GM21825 (cell line): ENCODE results near the gene OR56A5.
"Not testable (repeated sequence)": the region's sequence is repeated elsewhere in the genome, so short reads cannot be mapped to it uniquely, and the experiment has no call there.

Source experiments
- ATAC-seq: cut with Tn5 transposase; IDR thresholded peaks from one replicate; pipeline ENCODE4 v1.9.1; 2021; ENCODE audit warnings: mild to moderate bottlenecking, moderate library complexity; ENCODE audit not compliant: unreplicated experiment

Gene OR56A5, protein sequence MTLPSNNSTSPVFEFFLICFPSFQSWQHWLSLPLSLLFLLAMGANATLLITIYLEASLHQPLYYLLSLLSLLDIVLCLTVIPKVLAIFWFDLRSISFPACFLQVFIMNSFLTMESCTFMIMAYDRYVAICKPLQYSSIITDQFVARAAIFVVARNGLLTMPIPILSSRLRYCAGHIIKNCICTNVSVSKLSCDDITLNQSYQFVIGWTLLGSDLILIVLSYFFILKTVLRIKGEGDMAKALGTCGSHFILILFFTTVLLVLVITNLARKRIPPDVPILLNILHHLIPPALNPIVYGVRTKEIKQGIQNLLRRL

DNA sequence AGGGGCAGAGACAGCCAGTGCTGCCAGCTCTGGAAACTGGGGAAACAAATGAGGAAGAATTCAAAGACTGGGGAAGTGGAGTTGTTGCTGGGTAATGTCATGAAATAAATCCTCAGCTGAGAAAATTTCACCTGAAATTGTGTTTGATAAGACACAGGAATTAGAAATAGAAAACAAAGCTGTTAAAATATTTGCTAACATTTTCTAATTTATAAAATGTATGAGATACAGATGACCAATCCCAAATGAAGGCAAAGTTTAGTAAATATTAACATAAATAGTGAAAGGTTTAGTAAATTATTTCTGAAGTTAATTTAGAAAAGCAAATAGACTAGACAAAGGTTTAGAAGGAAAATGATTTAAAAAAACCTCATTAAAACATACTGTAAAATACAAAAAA, at the start of gene OR56A5:
TSS of gene OR56A5 (minus strand) at position 101 of the 400 bp plus-strand sequence. CDS start at position 101, 0 bp downstream.
- no peak for ATAC-seq

- no peak for ATAC-seq
Observed at GRCh38 chr11:6013042-6013441, 44.7 kb upstream of the OR56A5 start.

DNA sequence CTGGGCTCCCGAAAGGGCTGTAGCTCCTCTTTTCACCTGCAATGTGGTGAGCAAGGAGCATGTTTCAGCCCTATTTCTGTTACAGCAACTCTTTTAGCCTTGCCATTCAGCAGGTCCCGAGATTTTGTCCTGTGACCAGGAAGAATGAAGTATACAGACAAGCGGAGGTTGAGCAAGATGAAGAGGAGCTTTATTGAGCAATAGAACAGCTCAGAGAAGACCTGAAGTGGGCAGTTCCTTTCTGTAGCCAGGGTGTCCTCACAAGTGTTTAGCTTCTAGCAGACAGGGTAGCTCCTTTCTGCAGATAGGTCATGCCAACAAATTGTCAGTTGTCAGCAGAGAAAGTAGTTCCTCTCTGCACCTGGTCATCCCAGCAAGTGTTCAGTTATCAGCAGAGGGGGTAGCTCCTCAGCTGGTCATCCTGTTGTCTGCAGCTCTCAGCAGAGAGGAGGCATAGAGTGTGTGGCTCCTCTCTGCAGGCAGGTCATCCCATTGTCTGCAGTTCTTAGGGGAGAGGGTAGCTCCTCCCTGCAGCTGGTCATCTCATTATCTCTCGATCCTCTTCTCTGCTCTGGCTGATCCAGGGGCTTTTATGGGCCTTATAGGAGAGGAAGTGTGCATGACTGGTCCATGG, 43.9 kb upstream of the OR56A5 start:
- ATAC-seq: no peak

DNA sequence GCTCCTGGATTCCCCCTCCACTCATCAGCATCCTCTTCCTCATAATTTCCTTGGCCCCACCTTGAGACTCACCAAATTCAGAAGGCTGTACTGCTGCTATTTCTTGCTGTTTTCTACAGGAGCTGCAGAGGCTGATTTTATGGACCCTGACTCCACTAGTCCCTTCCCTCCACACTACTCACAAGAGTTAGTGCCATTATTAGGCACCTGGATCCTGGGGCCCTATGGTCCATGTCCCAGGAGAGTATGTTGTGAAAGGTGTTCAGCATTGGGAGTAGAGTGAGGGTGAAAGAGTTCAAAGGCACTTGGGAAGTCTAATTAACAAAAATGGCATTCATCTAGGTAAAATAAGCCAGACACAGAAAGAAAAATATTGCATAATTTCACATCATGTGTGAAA, 38.6 kb upstream of the OR56A5 start, which contains the start of gene OR56A4:
TSS of gene OR56A4 (minus strand) at position 101 of the 400 bp plus-strand sequence. CDS start 3,954 bp downstream, outside the sequence.
- no peak for ATAC-seq

DNA sequence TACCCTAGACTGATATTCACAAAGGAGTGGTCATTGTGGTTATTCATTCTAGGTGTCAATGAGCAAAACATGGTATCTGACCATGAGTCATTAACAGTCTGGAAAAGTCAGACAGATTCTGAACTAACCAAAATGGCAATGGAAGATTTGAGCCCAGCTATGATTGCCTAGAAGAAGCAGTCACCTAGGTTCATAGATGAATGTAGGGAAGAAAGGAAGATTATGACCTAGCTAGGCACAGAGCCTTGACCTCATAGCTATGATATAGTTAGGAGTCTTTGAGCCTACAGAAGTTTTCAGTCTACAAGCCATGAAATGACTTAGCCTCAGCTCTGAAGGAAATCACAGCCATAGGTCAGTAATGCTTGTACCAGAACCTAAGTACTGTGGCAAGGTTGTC, 38.1 kb upstream of the OR56A5 start:
- no peak for ATAC-seq

- ATAC-seq: no peak
Observed at GRCh38 chr11:6002202-6002699, 34.0 kb upstream of the OR56A5 start.

- no peak for ATAC-seq
Observed at GRCh38 chr11:5994791-5995190, 26.5 kb upstream of the OR56A5 start.

DNA sequence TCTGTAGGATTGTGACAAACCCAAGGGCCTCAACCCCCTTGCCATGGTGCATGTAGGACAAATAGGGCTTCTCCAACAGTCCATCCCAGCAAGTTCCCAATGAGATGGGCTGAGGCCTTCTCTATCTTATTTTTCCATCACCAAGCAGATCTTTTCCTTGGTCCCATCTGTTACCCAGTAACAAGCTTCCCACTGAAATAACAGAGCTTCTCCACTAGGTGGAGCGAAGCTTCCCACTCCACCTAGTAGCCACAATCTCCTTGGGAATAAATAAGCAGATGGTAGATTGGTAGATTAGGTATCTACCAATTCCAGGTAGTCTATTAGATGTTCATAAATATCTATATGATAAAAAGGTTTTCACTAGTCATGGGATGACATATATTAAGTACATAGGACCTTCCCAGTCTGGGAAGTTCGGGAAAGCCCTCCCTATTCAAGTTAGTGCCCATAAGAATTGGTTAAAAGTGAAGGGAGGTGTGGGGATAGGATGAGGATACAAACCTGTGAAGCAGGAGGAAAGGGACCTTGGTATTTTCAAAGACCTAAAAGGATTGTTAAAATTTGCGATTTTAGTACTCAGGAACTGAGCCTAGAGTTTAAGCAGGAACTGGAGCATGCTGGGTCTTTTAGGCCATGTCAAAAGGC, 24.4 kb upstream of the OR56A5 start:
- ATAC-seq: no peak

DNA sequence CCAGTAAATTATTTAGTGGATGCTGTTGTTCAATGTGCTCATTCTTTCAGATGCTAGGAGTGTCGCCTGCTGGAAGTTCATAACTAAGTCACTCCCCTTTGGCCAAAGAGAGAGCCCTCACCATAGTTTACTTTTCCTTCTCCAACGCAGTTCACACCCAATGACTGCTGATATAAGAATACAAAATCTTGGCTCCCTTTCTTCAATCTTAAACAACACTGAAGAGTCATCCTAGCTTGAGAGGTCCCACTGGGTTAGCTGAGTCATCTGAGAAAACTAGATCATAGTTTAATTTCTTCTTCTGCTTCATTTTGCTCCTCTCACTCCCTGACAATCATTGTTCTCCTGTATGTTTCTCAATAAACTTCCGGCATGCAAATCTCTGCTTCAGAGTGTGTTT, 23.9 kb upstream of the OR56A5 start:
- no peak for ATAC-seq

DNA sequence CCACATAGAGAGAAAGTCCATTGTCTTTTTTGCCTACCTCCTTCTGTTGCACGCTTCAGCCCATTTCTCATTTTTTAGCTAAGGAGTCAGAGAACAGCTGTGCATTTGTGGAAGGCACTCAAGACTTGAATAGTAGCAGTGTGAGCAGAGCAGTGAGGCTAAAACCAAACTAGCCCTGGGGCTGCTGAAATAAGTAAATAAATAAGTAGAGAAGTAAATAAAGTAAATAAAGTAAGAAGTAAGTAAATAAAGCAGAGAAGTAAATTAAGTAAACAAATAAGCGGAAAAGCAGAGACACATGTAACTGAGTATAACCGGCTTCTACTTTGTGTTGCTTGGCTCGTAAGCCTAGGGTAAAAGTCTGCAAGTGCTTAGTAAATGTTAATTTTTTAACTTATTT, 20.9 kb upstream of the OR56A5 start:
- no peak for ATAC-seq

GRCh38 chr11:5986885-5987284, 18.6 kb upstream of the OR56A5 start, which contains the start of gene OR52L1:
Gene OR52L1, minus strand, starts transcription at chr11:5986985. Its CDS starts 55 bp downstream, at chr11:5986930.
- no peak for ATAC-seq

- ATAC-seq: no peak
Observed at GRCh38 chr11:5983443-5983842, 15.1 kb upstream of the OR56A5 start.

GRCh38 chr11:5973530-5973929, 5.2 kb upstream of the OR56A5 start:
- no peak for ATAC-seq

- ATAC-seq: no peak
Observed at GRCh38 chr11:5967708-5968107, 586 bp downstream of the OR56A5 start.

GRCh38 chr11:5966958-5967357, 1.3 kb downstream of the OR56A5 start:
- ATAC-seq: no peak

DNA sequence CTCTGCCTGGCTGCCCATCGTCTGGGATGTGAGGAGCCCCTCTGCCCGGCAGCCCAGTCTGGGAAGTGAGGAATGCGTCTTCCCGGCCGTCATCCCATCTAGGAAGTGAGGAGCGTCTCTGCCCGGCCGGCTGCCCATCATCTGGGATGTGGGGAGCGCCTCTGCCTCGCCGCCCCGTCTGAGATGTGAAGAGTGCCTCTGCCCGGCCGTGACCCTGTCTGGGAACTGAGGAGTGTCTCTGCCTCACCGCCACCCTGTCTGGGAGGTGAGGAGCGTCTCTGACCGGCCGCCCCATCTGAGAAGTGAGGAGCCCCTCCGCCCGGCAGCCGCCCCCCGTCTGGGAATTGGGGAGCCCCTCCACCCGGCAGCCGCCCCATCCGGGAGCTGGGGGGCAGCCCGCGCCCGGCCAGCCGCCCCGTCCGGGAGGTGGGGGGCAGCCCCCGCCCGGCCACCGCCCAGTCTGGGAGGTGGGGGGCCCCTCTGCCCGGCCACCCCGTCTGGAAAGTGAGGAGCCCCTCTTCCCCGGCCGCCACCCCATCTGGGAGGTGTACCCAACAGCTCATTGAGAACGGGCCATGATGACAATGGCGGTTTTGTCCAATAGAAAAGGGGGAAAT, 7.5 kb downstream of the OR56A5 start:
- ATAC-seq: not testable (repeated sequence)

- no peak for ATAC-seq
Observed at GRCh38 chr11:5955586-5955985, 12.7 kb downstream of the OR56A5 start.

DNA sequence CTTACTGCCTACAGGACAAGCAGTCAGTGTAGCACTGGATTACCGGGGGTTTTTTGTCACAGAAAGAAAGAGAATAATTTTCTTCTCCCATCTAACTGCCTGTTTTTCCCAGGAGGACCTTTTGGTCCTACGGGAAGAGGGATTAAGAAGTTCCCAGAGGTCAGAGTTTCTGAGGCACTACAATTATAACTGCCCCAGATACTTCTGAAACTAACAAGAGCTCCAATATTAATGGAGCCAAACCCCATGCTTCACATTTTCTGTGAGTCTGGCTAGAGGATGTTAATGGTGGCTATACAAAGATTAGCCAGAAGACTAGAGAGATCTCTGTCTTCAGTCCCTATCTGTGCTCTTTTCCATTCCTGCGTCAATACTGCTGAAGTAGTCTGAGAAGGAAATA, 26.3 kb downstream of the OR56A5 start, which contains the start of gene OR56A3:
TSS of gene OR56A3 (plus strand) at position 301 of the 400 bp plus-strand sequence. CDS start 5,096 bp downstream, outside the sequence.
- ATAC-seq: no peak

GRCh38 chr11:5940748-5941147, 27.5 kb downstream of the OR56A5 start:
- ATAC-seq: no peak

GRCh38 chr11:5938603-5938965, 29.7 kb downstream of the OR56A5 start:
- no peak for ATAC-seq
